Measurements from ENCODE around the gene MAST3.

- TF ChIP-seq CTCF (IDR thresholded peaks at IDR 0.05 in 2 of 3, conservative IDR thresholded peaks at IDR 0.05 in 1 of 3; ENCODE audit: borderline replicate concordance in 1 of 3, insufficient read depth in 1 of 3, low read depth in 2 of 3, low read length in 2 of 3), result no peak
- no peak for TF ChIP-seq POLR2AphosphoS5 (IDR thresholded peaks at IDR 0.05; ENCODE audit: low read depth, low read length)
Observed at GRCh38 chr19:18159810-18160209, 62.2 kb downstream of the MAST3 start.

Measured in HCT116 (cell line).